ENCODE results near the gene MESP1. TPM values are rescaled to one million over a fixed set of nuclear protein-coding genes. Genes with fewer than 3 reads are reported as not detected.
A peak's percentile ranks its signal among the peaks of the same experiment; 100 is the strongest.

The MESP1 gene
- polyA plus RNA-seq, 1 donor: 1.3 TPM

DNA sequence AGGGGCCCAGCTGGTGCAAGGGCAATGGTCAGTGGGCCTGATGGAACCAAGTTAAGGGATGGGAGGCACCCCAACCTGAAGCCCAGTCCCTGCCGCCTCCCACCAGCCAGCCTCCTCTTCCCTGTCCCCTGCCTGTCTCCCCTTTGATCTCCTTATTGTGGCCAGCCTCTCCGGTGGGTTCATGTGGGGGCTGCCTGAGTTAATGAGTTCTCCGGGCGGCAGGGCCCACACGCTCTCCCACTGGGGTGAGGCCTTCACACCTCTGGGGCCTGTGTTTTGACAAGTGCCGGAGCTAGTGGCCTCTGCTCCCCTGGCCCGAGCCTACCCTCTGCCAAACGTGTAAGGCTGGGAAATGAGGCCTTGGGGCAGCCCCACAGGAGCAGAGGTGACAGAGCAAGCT is 7.2 kb upstream of the MESP1 start:
- DNase-seq: no peak

DNA sequence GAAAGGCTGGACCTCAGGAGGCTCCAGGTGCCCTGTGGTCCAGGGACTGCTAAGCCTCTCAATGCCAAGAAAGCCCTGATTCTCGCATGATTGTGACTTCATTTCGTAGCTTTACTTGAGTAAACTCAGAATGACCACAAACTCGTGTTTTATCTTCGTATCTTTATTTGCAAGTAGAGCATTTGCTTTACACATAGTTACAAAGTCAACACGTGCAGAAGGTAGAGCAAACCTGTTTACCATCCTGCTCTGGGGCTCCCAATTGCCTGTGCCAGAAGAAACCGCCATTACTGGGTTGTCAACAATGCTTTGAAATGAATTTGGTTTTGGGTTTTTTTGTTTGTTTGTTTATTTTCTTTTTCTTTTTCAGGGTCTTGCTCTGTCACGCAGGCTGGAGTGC is 5.8 kb upstream of the MESP1 start:
- no peak for DNase-seq

DNA sequence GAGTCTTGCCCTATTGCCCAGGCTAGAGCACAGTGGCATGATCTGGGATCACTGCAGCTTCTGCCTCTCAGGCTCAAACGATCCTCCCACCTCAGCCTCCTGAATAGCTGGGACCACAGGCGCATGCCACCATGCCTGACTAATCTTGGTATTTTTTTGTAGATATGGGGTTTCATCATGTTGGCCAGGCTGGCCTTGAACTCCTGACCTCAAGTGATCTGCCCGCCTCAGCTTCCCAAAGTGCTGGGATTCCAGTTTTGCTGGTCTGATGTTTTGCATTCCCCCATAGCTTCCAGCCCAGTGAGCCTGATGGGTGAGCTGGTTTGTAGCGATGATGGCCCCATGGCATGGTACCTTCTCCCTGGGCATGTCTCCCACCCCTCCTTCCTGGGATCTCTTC is 4.7 kb upstream of the MESP1 start:
- no peak for DNase-seq

DNA sequence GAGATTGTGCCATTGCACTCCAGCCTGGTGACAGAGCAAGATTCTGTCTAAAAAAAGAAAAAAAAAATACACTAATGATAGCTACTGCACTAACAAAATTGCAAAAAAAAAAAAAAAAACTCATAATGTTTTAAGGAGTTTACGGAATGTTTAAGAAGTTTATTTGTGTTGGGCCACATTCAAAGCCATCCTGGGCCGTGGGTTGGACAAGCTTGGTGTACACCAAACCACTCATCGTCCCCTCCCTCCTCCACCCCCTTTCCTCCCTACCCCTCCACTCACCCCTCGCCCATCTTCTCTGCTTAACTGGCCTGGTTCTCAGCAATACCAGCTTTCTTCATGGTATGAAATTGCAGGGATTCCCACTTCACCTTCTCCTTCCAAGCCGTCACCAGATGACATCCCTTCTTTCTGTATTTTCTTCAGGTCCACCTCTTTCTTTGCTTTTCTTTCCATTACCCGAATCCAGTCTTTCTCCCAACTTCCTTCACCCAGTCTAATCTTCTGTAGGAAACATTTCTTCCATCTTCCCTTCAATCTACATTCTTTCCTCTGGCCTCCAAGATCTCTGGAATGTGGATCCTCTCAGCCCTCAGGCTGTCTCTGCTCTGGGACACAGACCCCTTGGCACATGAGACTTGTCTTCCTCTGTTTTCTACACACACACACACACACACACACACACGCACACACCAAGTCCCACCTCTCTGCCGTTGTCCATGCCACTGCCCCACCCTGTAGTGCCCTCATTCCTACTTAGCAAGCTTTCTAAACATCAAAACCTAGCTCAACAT is 3.5 kb upstream of the MESP1 start:
- no peak for DNase-seq

DNA sequence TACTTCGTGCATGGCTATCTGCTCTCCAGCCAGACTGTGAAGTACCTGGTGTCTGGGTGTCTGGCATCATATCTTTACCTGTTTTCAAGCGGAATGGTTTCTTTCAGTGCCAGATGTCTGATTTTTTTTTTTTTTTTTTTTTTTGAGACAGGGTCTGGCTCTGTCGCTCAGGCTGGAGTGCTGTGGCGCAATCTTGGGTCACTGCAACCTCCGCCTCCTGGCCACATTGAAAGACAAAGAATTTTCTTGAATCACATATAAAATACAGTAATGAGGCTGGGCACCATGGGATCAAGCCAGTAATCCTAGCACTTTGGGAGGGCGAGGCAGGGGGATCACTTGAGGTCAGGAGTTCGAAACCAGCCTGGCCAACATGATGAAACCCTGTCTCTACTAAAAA is 2.8 kb upstream of the MESP1 start:
- no peak for DNase-seq

DNA sequence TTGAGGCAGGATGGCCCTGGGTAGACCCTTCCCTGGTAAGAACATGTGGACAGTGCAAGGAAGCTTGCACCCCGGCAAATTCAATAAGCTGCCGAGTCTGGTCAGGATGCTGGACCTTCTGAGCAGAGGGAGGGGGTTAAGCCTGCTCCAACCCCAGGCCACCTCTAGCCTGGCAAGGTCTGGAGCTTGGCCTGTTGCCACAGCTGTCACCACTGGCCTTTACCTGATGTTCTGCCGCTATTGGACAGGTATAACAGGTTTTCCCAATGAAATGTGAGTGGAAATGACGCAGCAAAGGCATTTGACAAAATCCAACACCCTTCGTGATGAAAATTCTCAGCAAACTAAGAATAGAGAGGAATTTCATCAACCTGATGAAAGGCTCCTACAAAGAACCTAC is 699 bp upstream of the MESP1 start:
- no peak for DNase-seq

DNA sequence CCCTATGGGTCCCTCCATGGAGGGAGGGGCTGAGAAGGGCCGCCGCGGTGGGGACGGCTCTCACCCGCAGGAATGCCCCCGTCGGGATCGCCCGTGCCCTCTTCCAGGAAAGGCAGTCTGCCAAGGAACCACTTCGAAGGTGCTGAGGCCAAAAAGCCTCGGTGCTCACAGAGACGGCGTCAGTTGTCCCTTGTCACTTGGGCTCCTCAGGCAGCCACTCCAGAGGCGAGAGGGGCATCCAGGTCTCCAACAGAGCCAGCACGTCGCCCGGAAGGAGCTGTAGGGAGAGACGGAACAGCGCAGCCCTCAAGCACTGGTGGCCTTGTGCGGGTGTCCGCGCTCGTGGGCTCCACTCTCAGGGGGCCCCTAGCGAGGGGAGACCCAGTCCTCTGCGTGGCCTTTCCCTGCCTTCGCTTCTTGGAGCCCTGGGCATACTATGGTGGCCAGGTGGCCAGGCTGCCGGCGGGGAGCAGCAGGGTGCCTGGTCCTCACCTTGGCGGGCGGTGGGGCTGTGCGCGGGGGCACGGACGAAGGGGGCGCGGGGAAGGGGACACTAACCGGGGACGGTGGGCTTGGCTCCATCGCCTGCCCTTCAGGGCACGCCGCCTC is 994 bp downstream of the MESP1 start:
- DNase-seq: no peak

DNA sequence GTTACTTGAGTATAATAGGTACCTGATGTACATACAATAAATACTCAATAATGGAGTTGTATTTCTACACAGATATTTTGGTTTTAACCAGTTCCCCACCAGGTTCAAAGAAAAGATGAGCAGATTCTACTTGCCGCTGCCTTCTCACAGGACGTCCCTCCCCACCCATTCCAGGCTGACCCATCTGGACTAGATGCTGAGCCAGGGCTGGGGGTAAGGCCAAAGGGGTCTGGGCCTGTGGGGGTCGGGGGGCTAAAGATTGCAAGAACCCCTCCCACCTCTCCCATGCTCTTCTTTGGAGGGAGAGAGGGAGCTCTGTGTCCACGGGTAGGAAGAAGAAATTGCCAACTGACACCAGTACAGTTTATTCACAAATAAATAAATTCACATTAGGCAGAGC is 1.5 kb downstream of the MESP1 start:
- DNase-seq: no peak

DNA sequence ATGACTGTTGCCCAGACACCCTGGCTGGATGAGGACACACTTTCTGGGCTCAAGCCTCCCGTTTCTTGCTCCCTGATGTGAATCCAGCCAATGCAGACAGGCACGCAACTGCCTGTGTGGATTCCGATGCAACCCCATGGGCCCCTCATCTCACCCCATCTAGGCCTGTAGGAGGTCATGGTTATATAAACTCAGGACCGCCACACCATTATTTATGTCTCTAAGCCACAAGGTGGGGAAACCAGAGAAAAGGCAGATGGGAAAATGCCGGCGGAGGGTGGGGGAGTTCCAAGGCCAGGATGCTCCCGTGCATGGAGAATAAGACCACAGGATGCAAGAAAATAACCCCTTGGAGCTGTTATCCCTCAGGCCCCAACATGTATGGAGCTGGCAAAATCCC is 2.0 kb downstream of the MESP1 start:
- DNase-seq: no peak

DNA sequence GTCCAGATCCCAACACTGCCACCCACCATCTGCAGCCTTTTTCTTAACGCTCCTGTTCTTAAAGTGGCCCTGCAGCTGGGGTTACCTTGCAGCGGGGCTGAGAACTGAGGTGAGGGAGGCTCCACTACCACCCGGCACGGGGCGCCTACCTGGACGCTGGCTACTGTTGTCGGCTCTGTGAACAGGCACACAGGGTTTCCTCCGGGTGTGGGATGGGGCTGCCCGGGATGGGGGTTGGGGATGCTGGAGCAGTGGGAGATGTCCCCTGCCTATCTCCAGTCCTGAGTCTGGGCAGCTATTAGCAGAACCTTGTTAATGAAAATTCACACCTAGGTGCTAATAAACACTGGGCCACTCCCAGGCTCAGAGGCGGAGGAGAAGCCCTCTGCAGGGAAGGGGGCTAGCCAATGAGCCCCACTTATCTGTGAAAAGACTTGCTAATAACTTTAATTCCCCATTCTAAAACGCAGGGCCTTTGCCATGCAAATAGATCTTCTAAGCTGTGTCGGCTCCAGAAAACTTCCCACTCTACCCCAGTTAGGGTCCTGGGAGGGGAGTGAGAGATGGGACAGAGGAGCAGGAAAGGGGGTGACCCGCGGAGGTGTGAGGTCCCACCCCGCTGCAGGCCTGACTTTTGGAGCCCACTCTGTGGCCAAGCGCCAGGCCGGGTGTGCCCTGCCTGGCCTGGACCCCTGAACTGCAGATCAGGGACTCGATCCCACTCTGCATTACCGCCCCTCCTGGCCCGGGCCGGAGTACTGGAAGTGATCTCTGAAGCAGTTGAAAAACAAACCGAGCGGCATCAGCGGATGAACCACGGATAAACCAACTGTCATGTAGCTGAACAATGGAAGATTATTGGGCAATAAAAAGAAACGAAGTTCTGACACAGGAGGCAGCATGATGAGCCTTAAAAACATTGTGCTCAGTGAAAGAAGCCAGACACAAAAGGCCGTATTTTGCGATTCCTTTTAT is 3.1 kb downstream of the MESP1 start:
- no peak for DNase-seq

DNA sequence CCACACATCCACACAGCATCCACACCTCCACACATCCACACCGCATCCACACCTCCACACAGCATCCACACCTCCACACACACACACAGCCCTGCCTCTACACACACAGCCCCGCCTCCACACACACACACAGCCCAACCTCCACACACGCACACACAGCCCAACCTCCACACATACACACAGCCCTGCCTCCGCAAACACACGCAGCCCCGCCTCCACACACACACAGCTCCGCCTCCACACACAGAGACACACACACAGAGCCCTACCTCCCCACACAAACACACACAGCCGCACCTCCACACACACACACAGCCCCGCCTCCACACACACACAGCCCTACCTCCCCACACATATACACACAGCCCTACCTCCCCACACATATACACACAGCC is 4.7 kb downstream of the MESP1 start:
- no peak for DNase-seq

DNA sequence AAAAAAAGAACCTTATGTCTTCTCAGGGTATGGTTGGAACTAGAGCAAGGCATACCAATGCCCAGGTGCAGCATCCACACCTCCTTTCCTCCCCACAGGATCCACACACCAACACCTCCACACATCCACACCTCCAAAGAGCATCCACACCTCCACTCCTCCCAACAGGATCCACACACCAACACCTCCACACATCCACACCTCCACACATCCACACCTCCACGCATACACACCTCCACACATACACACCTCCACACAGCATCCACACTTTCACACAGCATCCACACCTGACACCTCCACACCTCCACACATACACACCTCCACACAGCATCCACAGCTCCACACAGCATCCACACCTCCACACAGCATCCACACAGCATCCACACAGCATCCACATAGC is 5.3 kb downstream of the MESP1 start:
- DNase-seq: no peak

DNA sequence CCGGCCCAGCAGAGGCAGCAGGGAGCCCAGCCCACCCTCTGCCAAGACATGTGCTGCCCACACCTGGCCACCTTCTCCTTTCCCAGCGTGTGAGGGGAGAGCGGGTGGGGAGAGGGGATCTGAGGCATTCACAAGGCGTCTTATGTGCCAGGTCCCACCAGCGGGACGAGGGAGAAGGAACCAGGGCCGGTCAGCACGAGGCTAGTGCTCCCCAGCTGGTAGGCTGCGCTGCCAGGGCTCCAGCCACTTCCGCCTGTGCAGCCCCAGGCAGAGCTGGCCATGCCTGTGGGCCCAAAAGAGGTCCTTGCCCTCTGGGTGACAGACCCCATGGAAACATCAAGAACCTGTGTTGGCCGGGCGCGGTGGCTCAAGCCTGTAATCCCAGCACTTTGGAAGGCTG is 5.9 kb downstream of the MESP1 start:
- DNase-seq: no peak

DNA sequence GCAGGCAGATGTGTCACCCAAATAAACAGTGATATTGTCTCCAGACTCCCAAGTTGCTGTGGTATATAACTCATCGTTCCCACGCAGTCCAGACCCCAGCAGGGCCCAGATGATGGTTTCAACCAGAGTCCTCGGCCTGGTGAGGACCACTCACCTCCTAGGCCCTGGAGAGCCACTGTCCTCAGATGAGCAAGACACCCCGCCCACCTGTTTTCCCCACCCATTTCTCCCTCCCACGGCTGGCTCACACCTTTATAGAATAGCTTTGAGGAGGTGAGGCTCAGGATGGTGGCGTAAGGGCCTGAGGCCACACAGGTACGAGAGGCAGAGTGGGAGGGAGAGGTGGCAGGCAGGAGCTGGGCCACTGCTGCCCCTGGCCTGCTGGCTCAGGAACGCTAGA is 7.5 kb downstream of the MESP1 start:
- DNase-seq: no peak

DNA sequence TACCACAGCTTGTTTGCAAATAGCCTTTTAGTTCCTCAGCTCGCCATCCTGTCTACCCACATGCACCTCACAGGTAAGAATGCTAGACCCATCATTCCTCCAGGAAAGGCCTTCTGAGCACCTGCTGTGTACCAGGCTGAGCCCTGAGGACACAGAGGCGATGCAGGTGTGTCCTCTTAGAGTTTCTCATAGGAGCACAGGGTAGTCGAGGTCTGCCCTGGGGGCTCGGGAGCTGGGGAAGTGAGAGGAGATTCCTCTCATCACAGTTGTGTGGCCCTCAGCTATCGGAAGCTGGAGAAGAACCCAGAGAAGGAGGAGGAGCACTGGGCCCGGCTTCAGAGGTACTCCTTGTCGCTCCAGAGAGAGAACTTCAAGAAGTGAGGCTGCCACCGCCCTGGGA is 8.0 kb downstream of the MESP1 start:
- no peak for DNase-seq

DNA sequence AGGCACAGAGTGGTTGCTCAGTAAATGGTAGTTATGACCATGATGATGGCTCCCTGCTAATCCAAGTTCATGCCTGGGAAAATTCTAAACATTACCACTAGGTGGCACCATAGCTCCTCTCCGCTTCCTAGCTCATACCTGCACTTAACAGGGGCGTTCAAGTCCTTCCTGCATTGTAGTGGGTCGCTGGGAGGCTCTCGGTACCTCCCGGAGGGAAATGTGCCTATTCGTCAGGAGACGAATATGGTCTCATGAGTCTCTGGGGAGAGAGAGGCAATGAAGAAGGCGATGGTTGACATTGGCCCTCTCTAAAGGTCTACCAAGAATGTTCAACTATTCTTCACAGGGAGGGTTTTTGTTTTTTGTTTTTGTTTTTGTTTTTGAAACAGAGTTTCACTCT is 10.9 kb downstream of the MESP1 start:
- DNase-seq: peak; percentile 72

DNA sequence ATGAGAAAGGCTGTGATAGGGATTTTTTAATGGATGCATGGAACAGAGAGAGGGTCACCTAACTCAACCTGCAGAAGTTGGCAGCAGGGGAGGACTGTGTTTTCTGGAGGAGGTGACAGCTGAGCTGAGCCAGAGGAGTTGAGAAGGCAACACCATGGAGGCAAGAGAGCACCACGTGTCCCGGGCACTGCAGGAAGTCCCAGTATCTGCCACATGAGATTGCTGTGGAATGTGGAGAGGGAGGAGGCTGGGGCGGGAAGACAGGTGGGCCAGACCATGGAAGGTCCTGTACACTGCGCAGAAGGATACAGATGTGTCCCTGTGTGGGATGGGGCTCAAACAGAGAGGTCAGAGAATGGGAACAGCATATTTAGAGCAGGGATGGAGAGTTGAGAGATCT is 15.3 kb downstream of the MESP1 start:
- DNase-seq: no peak

DNA sequence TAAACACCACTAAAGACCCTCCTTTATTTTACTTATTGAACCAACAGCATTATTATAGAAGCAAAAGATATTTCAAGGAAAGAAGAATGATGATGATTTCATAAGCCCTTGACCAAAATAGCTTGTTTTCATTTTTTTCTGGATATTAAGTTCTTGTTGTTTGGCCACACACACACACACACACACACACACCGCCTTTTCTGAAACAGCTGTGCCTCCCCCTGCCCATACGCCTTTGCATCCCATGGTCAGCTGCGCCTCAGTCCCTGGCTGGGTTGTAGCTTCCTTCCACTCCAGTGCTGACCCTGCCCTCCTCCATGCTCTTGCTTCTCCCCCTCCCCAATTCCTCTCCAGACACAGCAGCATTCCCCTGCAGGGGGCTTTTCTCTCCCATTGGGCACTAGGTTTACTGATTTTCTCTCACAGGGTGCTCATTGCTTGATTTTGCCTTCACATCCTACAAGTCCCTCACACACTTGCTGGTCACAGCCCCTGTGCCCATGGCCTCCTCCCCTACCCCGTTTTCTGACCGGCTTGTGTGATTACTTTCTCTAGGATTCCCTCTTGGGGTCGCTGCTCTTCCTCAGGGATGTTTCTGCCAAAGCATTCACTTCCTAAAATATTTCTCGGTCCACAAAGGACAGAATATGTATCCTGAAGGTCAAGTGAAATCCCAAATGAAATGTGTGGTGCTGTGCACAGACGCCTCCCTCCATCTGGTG is 18.4 kb downstream of the MESP1 start:
- DNase-seq: no peak

DNA sequence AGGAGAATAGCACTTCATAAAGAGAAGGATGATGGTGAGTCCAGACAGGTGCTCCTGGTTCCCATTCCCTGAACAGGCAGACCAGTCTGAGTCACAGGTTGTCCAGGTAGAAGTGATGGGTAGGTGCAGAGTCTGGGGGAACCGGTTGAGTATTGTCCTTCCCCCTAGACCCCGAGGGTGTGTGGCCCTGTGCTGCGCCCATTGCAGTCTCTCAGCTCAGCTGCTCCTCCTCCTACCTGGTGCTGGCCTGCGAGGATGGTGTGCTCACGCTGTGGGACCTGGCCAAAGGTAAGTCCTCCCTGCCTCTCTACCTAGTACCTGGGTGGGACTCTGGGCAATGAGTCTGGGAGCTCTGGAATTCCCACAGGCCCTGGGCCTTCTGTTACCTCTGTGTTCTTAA is 19.8 kb downstream of the MESP1 start:
- DNase-seq: no peak

DNA sequence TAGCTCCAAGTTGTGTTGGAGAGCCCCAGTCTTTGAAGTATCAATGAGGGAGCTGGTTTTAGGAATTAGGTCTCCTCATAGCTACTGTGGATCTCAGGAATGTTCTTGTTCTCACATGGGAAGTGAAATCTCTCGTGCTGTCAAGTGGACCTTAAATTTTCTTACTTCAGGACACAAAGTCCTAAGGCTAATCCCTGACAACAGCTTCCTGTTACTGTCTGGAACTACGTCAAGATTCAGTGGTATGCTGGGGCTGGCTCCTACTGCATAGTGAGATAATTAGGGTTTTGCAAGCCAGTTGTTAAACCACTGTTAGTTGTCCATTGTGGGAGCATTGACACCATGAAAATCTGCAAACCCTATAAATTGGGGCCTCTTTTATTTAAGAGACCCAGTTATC is 22.8 kb downstream of the MESP1 start:
- DNase-seq: no peak

DNA sequence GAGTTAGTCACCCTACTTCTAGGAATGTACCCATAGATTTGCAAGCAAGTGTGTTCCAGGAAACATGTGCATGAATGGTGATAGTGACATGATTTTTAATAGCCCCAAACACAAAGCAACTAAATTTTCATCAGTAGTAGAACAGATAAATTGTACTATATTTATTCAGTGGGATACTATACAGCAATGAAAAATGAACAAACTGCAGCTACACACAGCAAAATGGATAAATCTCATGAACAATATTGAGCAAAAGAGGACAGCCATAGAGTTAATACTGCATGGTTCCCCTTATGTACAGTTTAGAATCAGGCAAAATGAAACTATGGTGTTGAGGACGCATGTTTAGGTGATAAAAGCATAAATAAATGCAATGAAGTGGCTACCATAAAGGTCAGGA is 26.0 kb downstream of the MESP1 start:
- DNase-seq: no peak

DNA sequence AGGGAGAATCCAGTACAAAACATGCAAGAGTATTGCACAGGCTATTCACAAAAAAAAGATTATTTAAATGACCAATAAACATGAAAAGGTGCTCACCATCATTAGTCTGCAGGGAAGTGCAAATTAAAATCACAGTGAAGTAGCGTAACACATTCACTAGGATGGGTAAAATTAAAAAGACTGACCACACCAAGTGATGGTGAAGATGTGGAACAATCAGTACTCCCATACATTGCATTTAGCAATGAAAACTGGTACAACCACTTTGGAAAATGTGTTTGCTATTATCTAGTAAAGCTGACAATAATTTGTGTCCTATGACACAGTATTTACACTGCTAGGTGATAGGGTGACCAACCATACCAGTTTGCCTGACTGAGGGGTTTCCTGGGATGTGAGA is 26.4 kb downstream of the MESP1 start:
- DNase-seq: no peak

DNA sequence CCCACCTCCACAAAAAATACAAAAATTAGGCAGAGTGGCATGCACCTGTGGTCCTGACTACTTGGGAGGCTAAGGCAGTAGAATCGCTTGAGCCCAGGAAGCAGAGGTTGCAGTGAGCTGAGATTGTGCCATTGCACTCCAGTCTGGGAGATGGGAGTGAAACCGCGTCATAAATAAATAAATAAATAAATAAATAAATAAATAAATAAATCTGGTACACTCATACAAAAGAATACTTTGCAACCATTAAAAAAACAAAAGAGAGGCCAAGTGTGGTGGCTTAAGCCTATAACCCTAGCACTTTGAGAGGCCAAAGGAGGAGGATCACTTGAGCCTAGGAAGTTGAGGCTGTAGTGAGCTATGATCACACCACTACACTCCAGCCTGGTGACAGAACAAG is 28.0 kb downstream of the MESP1 start:
- no peak for DNase-seq
